OCI-LY1 (cell line): ENCODE measurements around the gene GALNT9.

Source experiments
- H2AFZ ChIP-seq: fragments of 200-600 bp; sonication (generic), shearing (Covaris generic); 2 replicates; pipeline ENCODE4 v1.6.0; 2014; ENCODE audit warnings: antibody characterized with exemption, mild to moderate bottlenecking, low read length
- H3F3A ChIP-seq: fragments of 200-600 bp; sonication (generic), shearing (Covaris generic); 2 replicates; pipeline ENCODE4 v1.6.0; 2014; ENCODE audit warnings: mild to moderate bottlenecking, antibody characterized with exemption, low read length, moderate library complexity; ENCODE audit not compliant: insufficient read depth
- H3K27ac ChIP-seq: fragments of 200-600 bp; sonication (generic); 2 replicates; pipeline ENCODE4 v1.5.1; 2014; ENCODE audit warnings: low read length, mixed run types, mild to moderate bottlenecking, low read depth; ENCODE audit not compliant: poor library complexity, severe bottlenecking
- H3K27me3 ChIP-seq: fragments of 200-600 bp; sonication (generic); 2 replicates; pipeline ENCODE4 v1.6.0; 2014; ENCODE audit warnings: antibody characterized with exemption, mild to moderate bottlenecking, low read length, moderate library complexity; ENCODE audit not compliant: insufficient read depth
- H3K36me3 ChIP-seq: fragments of 200-600 bp; sonication (generic); 2 replicates; pipeline ENCODE4 v1.6.1; 2014; ENCODE audit warnings: mild to moderate bottlenecking, antibody characterized with exemption, low read length, moderate library complexity, mixed read lengths; ENCODE audit not compliant: insufficient read depth
- H3K4me1 ChIP-seq: fragments of 200-600 bp; sonication (generic); 2 replicates; pipeline ENCODE4 v1.5.1; 2014; ENCODE audit warnings: mild to moderate bottlenecking, low read length, moderate library complexity; ENCODE audit not compliant: insufficient read depth, severe bottlenecking
- H3K4me2 ChIP-seq: fragments of 200-600 bp; sonication (generic), shearing (Covaris generic); 2 replicates; pipeline ENCODE4 v1.6.1; 2014; ENCODE audit warnings: low read length
- H3K4me3 ChIP-seq: fragments of 200-600 bp; sonication (generic); 2 replicates; pipeline ENCODE4 v1.5.1; 2014; ENCODE audit warnings: low read length, low read depth, mild to moderate bottlenecking, mixed read lengths; ENCODE audit not compliant: poor library complexity, severe bottlenecking
- H3K79me2 ChIP-seq: fragments of 200-600 bp; shearing (Covaris generic); 2 replicates; pipeline ENCODE4 v1.6.1; 2016; ENCODE audit warnings: mixed run types, low read length, mixed read lengths; ENCODE audit not compliant: insufficient read depth
- H3K9ac ChIP-seq: fragments of 200-600 bp; sonication (generic), shearing (Covaris generic); 2 replicates; pipeline ENCODE4 v1.6.1; 2014; ENCODE audit warnings: mild to moderate bottlenecking, low read length, mixed read lengths
- H3K9me2 ChIP-seq: fragments of 200-600 bp; sonication (generic), shearing (Covaris generic); 2 replicates; pipeline ENCODE4 v1.6.1; 2014; ENCODE audit warnings: low read depth, mild to moderate bottlenecking, low read length, mixed read lengths
- H3K9me3 ChIP-seq: fragments of 200-600 bp; shearing (Covaris generic); 2 replicates; pipeline ENCODE4 v1.6.1; 2014; ENCODE audit warnings: low read length, mixed read lengths
- H4K20me1 ChIP-seq: fragments of 200-600 bp; sonication (generic), shearing (Covaris generic); 2 replicates; pipeline ENCODE4 v1.6.0; 2016; ENCODE audit warnings: mild to moderate bottlenecking, low read length; ENCODE audit not compliant: insufficient read depth
- EZH2 ChIP-seq: fragments of 200-600 bp; sonication (generic), shearing (Covaris generic); IDR thresholded peaks from 2 replicates; pipeline ENCODE4 v1.8.0; 2017; ENCODE audit warnings: borderline replicate concordance, mixed run types, mild to moderate bottlenecking, antibody characterized with exemption, low read length, moderate library complexity, mixed read lengths
- TF ChIP-seq, protein P1 (sequence below): fragments of 200-600 bp; sonication (generic), shearing (Covaris generic); IDR thresholded peaks from 2 replicates; pipeline ENCODE4 v1.5.1; 2017; ENCODE audit warnings: mild to moderate bottlenecking, antibody characterized with exemption, low read length, moderate library complexity, mixed read lengths

The GALNT9 gene

DNA sequence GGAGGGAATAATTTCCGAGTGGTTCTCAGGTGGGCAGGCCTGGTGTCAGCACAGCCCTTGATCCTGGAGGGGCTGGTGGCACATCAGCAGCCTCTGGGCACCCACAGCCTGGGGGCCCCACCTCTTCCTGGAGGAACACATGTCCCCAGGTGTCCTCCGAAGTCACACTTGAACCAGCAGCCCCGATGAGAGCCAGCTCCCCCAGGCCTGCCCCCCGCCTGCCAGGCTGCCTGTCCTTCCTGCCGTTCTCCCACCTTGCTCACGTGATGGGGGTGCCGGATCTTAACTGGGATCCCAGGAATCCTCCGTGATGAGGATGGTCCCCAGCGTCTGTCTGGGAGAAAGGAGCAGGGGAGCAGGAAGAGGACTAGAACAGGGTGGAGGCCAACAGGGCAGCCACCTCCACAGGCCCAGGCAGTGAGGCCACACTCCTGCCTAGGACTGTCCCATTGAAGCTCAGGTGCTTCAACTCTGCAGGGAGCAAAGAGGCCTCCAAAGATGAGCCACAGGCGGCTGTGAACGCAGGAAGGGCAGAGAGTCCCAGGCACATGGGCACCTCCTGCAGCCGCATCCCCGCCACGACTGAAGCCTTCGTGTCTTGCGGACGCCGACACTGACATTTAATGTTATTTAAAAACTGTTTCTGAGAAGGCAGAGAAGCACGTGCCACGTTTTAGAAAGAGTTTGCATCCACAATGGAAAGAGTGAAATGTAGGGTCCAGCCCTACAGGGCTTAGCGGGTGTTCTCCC, 77.5 kb downstream of the GALNT9 start:
- Histone ChIP-seq H2AFZ (no peak overlapping the region), H3F3A (no peaks in the 10 kb centered on the region), H4K20me1 (no peaks in the 10 kb centered on the region), H3K27ac (no peak overlapping the region), H3K4me1 (no peaks in the 10 kb centered on the region), H3K9ac (no peak overlapping the region), H3K4me3 (no peak overlapping the region), H3K9me3 (no peaks in the 10 kb centered on the region), H3K27me3 (peaks cover 4% of the 10 kb centered on the region; the same call in 1 of the 2 replicates), H3K36me3 (no peaks in the 10 kb centered on the region), H3K4me2 (no peak overlapping the region), H3K9me2 (no peaks in the 10 kb centered on the region), H3K79me2 (no peaks in the 10 kb centered on the region)
- TF ChIP-seq, protein P1, sequence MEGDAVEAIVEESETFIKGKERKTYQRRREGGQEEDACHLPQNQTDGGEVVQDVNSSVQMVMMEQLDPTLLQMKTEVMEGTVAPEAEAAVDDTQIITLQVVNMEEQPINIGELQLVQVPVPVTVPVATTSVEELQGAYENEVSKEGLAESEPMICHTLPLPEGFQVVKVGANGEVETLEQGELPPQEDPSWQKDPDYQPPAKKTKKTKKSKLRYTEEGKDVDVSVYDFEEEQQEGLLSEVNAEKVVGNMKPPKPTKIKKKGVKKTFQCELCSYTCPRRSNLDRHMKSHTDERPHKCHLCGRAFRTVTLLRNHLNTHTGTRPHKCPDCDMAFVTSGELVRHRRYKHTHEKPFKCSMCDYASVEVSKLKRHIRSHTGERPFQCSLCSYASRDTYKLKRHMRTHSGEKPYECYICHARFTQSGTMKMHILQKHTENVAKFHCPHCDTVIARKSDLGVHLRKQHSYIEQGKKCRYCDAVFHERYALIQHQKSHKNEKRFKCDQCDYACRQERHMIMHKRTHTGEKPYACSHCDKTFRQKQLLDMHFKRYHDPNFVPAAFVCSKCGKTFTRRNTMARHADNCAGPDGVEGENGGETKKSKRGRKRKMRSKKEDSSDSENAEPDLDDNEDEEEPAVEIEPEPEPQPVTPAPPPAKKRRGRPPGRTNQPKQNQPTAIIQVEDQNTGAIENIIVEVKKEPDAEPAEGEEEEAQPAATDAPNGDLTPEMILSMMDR, result no peak
- TF ChIP-seq EZH2, result no peak

DNA sequence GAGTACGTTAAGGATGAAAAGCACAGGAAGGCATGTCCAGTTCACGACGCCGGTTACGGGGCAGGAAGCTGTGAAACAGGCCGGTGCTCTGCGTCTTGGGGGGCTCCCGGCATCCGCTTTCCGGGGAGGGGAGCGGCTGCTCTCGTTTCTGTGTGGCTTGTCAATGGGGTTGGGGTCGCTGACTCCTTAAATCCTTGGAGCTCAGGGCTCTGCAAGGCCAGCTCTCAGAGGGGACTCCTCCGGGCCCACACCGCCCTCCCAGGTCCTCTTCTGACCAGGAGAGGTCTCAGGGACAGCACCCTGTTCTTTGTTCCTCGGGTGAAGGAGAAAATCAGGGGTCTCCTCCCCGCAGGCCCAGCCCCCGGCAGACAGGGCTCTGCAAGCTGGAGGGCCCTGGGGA, 78.1 kb downstream of the GALNT9 start:
- H3K4me3 ChIP-seq, result no peak overlapping the region
- H3K27ac ChIP-seq, result no peak overlapping the region
- no peaks in the 10 kb centered on the region for H3K9me2 ChIP-seq
- no peak overlapping the region for H3K9ac ChIP-seq
- H4K20me1 ChIP-seq, result no peaks in the 10 kb centered on the region
- H3K4me1 ChIP-seq, result no peaks in the 10 kb centered on the region
- H3K9me3 ChIP-seq, result no peaks in the 10 kb centered on the region
- H3F3A ChIP-seq, result no peaks in the 10 kb centered on the region
- H3K36me3 ChIP-seq, result no peaks in the 10 kb centered on the region
- peaks cover 4% of the 10 kb centered on the region; the same call in 1 of the 2 replicates for H3K27me3 ChIP-seq
- no peak overlapping the region for H3K4me2 ChIP-seq
- no peak overlapping the region for H2AFZ ChIP-seq
- TF ChIP-seq, protein P1, result no peak
- no peak for TF ChIP-seq EZH2
- no peaks in the 10 kb centered on the region for H3K79me2 ChIP-seq

- Histone ChIP-seq H3K9me3 (no peaks in the 10 kb centered on the region), H2AFZ (no peak overlapping the region), H3K79me2 (no peaks in the 10 kb centered on the region), H3K4me1 (no peaks in the 10 kb centered on the region), H3K27ac (no peak overlapping the region), H3K36me3 (no peaks in the 10 kb centered on the region), H4K20me1 (no peaks in the 10 kb centered on the region), H3K4me3 (no peak overlapping the region), H3F3A (no peaks in the 10 kb centered on the region), H3K9ac (no peak overlapping the region), H3K27me3 (peaks cover 4% of the 10 kb centered on the region; the same call in 1 of the 2 replicates), H3K9me2 (no peaks in the 10 kb centered on the region), H3K4me2 (no peak overlapping the region)
- TF ChIP-seq, protein P1, result no peak
- no peak for TF ChIP-seq EZH2
These were observed 78.7 kb downstream of the GALNT9 start for GRCh38 chr12:132250707-132251106.
